DMS 273 treated with DMSO at 0.1 percent for 48 hours (cell line): ENCODE results near the gene AHDC1.

Experiments used
- DNase-seq: peaks from one replicate; lab custom pipeline; 2025; lab: John Stamatoyannopoulos, UW

The AHDC1 gene

DNA sequence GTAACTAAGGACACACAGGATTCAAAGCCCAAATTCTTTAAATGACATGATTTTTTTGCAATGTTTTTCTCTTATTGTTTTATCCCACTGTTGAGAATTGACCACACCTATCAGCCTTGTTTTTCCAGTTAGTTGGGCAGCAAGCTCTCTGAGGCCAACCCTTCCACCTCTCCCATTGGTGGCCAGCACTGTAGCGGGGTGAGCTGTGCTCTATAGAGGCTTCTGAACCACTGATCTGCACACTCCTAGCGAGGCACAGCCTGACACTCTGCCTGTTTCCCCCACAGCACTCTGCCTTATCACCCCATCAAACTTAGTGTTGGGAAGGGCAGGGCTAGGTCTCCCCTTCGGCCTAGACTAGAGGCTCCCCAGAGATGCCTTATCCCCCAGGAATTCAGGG is 19.5 kb downstream of the AHDC1 start:
- no peak for DNase-seq

DNA sequence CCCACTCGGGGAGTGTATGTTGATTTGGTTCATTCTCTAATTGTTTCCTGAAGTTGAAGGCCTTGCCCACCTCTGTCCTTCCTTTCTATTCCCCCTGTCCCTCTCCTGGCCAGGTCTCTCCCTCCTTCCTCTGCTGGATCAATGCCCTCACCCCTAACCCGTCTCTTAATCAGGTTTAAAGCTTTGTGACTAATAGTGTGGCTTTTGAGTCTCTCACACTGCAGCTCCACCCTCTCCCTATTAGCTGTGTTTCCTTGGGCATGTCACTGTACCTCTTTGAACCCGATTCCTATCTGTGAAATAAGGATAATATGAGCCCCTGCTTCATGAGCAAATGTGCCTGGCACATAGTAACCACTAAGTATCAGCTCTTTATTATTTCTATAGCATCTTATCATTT is 20.5 kb downstream of the AHDC1 start:
- no peak for DNase-seq

DNA sequence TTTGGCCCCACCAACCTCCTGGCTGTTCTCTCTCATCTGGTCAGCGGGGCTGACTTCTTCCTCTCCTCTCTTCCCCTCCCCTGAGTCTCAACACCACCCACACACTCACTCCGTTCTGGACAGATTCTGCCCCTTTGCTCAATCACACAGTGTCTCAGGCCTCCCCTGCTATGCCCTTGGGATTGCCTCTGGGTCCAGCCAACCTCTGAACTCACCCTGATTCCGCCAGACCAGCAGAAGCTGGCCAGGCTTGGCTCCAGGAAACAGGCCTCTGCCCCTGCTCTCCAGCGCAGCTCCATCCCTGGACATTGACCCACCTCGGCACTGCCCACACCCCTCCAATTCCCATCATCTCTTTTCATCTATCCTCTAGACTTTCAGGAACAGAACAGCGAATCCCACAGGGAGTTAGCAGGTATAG is 22.1 kb downstream of the AHDC1 start:
- DNase-seq, result no peak

DNA sequence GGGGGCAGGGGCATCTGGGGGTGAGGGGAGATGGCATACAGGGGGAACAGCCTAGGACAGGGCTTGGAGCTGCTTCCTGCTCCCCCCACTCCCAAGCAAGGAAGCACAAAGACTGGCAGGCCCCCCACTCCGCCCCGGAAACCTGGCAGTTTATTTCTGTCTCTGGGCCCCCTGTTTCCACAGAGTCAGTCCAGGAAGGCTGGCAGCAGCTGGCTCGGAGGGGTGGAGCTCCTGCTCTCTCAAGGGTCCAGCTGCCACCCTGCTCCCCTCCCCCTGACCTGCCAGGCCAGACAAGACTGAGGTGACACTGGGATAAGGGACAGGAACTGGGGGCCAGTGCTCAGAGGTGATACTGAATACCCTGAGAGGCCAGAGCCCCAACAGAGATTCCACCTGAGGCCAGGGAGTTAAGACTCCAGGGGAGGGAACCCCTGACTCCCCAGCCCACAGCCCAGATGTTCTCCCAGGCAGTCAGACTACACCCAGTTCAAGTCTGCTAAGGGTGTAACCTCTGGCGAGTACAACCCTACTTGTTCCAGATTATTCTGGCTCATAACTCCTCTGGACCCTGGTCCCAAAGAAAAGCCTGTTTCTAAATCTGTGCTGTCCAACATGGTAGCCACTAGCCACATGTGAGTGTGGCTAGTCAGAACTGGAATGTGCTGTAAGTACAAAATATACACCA is 26.3 kb downstream of the AHDC1 start:
- DNase-seq, result no peak

DNA sequence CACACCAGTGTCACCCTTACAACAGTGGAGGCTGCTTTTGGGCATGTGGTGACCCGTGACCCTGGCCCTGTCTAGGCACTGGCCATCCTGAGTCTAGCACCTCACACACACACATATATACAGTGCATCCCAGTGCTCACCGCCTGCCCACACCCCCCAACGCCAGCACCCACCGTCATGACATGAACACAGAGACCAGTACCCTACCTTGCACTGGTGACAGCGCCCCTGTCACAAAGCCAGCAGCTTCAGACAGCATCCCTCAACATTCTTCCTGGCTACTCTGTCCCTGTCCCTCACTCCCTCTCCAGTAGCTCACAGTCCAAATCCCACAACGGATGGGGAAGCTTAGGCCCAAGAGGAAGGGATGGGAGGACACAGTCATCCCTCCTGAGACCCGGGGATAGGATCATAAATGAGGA is 27.1 kb downstream of the AHDC1 start:
- no peak for DNase-seq

DNA sequence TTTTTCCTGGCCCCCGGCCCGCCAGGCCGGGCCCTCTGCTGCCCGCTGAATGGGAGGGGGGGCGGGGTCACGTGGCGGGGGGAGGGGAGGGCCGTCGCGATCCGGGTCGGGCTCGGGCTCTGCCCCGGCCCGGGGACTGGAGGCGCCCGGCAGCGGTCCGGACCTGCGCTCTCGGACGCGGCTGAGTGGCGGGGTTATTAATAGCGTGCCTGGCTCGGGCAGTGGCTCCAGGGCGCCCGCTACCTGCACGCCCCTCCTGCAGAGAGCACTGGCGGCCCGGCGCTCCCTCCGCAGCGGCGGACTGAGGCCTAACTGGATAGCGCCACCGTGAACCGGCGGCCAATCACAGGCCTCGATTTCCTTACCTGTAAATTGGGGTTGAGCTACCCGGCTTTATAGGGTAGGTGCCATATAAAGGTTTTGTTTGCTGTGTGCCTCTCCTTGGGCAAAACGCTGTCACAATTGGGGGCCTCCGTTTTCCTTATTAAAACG is 28.1 kb downstream of the AHDC1 start:
- DNase-seq, result no peak

DNA sequence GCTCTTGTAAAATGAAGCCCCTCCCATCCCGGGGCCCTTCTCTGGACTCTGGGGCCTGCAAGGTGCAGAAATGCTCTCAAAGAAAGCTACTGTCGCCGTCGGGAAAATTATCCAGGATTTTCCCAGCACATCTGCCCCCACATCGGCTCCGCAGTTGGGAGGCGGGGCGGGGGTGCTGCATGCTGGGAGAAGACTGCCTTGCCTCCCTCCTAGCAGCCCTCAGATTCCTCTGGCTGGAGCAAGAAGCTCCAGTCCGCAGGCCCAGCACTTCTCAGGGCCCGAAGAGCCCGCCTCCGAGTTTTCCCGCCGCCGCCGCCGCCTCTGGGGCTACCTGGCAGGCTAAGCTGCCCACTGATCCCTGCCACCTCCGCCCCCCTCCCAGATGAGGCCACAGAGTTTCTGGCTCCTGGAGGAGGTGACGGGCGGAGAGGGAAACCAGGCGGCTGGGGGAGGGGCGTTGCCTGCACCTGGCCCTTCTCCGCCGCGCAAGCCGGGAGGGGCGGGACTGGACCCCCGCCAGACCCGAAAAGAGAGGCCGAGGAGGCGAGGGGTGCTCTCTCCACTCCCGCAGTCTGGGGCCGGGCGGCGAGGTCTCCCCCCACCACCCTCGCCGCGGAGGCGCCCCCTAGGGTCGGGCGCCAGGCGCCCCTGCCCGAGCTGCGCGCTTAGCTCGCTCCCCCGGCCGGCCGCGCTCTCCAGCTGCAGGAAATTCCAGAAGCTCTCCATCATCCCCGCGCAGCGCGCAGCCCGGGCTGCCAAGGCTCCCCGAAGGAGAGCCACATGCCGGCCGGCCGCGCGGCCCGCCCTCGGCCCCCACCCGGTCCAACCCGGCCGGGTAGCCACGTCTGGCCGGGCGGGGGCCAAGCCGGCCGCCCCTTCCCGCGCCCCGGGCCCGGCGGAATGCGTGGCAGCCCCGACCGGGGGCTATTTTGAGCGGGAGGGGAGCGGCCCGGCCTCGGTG is 28.8 kb downstream of the AHDC1 start:
- no peak for DNase-seq

DNA sequence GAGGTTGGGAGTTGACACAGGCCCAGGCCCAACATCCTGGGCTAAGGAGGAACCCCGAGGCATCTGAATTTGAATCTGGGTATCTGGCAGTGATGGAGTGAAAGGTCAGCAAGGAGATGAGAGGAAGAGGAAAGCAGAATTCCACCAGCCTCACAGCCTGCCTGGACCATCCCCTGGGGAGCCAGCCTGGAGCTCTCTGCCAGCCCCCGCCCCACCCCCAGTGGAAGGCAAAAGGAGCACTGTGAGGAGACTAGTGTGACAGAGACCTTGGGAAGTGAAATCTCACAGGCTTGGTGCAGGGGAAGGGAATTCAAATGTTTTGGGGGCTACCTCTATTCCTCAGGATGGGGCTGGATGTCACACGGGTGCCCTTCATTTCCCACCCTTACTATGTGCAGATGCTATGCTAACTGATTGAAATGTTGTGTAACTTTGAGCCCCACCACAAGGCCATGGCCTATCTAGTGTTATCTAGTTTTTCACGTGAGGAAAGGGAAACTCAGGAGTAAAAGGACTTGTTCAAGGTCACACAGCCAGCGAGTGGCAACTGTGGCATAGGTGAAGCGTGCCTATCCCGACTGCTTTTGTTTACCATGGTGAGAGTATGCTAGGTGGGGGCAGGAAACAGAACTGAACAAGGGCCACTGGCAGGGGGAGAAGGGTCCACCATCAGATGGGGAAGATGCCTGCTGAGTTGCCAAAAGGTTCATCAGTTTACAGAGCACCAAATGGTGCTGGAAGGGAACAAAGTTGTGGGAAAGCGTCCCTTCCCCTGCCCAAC is 29.8 kb downstream of the AHDC1 start:
- no peak for DNase-seq

DNA sequence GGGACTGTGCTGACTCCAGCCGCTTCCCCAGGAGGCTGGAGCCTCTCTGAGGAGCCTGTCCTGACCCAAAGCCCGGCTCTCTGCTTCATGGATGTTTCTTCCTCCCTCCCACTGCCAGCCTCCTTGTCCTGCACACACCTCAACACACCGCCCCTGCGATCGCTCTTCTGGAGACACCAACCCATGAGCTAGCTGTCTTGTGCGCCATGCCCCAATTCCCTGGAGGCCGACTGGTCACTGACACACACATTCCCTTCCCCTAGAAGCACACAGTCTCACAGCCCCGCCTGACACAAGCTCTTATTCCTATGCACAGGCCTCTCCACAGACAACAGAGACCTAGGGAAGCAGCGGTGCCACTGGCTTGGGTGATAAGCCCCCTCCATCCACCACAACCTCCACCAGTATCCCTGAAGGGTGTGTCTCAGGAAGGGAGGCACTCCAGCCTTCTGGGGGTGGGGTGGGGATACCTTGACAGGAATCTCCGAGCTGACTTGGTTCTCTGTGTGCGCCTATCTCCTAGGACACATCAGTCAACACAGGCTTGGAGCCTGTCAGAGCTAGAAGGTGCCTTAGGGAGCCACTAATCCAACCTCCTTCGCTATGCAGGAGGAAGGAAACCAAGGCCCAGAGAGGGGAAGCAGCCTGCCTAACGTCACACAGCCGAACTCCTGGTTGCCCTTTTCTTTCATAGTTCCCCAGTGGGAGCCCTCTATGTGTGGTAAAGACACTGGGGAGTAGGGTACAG is 31.1 kb downstream of the AHDC1 start:
- no peak for DNase-seq

DNA sequence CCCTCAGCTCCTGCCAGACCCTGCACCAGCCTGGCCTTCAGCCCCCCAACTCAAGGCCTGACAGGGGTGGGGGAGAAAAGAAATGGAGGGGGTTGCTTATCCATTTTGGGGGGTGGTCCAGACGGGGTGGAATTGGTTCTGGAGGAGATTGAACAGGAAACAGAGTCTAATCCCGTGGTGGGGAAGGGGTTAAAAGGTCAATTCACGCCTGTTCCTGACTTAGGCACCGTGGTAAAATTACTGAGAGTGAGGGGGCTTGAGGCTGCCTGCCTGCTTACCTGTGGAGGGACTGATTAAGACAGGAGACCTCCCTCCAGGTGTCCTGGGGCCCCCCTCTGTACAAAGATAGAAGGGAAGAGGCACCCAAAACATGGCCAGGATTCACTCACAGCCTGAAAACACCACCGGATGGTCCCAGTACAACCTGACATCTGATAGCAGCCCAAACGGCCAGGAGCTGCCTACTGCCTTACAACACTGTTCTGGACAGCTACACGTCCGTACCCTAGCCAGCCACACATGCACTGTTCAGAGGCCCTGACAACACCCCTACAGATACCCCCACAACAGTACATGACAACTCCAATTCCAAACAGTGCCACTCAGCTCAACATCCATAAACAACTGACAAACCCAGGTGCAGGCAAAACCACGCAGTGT is 31.8 kb downstream of the AHDC1 start:
- DNase-seq, result no peak

DNA sequence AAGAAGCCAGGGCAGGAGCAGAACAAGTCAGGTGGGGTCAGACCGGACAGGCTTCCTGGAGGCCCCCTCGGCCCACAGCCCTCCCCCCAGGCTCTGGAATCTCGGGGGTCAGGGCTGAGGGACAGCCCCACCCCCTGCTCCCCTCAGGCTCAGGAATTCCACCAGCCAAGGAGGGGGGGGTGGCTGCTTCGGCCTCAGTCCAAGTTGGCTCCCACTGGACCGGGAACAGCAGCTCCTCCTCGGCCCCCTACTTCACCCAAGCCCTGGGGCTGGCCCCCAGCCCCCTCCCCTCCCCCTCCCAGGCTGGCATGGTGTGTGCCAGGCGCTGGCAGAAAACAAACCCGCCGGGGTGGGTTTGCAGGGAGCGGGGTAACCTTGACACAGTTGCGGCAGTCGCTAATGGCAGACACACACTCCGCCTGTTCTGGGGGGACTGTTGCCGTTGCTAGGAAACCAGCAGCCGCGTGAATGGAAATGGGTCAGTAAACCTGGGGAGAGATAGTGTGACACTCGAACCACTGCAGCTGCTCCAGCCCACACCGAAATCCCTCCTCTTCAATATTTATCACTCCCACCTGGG is 32.4 kb downstream of the AHDC1 start:
- DNase-seq, result no peak

DNA sequence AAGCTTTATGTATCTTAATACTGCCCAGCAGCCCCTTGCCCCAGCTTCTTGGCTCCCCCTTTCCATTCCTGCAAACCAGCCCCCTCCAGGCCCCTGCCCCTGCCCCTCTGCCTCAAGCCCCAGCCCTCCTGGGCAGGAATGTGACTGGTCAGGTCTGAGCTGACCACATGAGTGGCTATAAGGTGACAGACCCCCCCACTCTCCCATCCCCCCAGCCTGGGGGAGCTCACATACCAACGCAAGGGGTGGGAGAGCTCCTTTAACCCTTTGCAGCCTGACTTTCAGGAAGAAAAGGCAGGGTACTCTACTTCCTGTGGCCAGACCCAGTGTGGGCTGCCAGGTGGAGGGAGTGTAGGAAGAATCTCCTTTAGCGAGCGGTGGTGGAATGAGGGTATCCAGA is 33.2 kb downstream of the AHDC1 start:
- no peak for DNase-seq

DNA sequence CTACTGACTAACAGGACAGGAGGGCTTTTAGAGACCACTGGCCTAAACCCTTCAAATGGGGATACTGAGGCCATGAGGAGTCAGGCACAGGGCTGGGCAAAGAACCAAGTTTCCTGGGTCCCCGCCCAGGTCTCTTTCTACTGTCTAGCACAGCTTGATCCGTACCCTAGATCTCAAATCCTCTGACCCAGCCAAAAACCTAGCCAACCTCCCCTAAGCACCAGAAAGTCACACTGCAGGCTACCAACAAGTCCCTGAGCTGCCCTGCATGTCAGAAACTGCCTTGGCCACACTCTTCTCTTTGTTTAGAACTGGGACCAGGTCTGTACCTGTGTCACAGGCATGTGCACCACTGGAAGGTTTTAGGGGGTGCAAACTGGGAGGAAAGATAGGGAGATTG is 33.6 kb downstream of the AHDC1 start:
- DNase-seq, result no peak

DNA sequence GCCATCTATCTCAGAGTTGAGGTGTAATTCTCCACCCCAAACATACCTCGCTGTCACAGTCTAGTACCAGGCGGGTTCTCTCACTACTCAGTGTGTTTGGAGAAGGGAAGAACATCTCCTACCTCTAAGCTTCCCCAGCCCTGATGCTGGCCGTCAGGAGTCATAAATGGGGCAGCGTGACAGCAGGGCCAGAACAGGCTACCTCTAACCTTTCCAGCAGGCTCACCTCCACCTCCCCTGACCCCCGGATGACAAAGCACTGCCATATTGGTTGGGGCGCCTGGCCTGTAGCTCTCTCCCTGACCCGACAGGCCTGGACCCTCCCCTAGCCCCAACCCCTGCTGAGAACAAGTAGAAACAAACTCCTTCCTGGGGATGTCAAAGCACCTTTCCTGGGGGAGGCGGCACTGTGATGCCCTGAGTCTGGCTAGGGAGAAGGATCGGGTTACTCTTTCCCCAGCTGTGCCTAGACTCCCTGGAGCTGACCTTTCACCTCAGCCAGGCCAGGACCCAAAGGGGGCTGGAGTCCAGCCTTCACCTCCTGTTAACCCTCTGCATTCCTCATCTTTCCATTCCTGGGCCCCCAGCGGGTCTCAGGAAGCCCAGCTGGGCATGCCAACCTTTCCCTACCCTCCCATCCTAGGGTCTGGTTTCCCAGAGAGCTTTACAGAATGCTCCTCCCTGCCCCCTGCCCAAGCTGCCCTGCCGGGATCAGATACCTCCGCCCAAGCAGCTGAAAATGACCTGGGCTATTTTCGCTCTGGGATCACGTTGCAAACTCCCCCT is 34.2 kb downstream of the AHDC1 start:
- no peak for DNase-seq

DNA sequence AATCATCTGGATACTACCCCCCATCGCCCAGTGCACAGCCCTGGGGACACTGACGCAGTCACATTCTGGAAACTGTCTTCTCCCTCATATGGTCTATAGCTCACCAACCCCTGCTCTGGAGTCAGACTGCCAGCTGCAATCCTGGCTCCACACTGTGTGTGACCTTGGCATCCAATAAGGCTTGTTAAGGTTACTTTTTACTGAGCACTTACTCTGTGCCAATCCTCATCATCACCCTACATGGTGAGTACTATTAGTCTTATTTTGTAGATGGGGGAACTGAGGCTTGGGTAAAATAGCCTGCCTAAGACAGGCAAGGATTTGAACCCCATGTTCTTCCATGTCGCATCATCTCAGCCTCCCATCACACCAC is 34.9 kb downstream of the AHDC1 start:
- DNase-seq, result no peak

DNA sequence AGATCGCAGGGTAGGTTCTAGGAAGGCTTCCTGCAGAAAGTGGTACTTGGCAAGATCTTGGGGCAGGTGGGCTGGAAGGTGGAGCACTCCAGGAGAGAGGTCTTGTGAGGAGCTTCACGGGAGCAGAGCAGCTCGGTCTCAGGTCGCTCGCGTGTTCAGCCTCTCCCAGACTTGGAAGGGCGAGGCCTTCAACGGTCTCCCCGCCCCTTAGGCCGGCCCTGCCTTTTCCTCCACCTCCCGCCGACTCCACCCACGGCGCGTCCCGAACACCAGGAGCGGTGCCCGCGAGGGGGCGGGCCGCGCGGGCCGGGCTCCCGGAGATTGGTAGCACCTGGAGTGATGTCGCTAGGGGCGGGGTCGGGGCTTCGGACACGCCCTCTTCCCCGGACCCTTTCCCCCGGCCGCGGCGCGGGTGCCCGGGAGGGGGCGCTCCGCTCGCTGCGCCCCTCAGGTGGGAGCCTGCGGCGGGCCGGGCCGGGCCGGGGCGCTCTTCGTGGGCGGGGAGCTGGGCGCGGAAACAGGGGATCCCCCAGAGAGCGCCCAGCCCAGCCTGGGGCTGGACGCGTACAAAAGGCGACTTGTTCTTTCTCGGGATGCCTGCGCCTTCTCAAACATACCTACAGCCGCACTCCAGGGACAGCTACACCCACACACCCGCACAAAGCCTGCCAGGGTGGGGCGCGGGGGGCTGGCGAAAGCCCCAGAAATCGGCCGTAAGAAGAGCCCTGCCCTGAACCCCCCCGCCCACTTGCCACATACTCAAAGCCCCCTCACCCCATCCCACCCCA is 35.5 kb downstream of the AHDC1 start:
- DNase-seq, result peak; percentile 62

DNA sequence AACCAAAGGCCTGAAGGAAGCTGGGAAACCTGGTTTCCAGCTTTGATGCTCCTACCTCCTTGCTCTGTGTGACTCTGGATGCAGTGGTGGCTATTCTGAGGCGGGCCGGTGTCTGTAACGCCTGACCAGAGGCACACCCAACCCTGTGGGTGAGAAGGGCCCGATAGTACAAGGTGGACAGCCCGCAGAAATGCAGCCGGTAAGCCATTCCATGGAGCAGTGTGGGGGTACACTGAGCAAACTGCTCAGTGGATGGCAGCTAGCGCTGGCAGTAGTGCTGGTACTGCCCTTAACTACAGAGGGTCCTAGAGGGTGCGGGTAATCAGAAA is 36.0 kb downstream of the AHDC1 start:
- DNase-seq, result no peak

DNA sequence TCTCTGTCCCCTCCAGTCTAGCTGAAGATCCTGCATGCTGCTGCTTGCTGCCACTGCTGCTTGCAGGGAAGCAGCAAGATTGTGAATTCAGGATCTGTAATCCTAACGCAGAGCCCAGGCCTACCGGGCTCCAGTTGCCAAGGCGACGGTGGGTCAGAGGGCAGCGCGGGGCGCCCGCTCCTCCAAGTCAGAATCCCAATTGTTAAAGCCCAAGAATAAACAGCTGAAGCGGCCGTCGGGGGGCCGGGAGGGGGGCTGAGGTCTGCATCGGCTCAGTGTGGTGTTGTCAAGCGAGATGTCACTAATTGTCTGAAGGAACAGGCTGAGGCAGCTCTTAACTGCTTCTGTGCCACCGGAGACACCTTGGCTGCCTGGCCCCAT is 36.8 kb downstream of the AHDC1 start:
- no peak for DNase-seq

DNA sequence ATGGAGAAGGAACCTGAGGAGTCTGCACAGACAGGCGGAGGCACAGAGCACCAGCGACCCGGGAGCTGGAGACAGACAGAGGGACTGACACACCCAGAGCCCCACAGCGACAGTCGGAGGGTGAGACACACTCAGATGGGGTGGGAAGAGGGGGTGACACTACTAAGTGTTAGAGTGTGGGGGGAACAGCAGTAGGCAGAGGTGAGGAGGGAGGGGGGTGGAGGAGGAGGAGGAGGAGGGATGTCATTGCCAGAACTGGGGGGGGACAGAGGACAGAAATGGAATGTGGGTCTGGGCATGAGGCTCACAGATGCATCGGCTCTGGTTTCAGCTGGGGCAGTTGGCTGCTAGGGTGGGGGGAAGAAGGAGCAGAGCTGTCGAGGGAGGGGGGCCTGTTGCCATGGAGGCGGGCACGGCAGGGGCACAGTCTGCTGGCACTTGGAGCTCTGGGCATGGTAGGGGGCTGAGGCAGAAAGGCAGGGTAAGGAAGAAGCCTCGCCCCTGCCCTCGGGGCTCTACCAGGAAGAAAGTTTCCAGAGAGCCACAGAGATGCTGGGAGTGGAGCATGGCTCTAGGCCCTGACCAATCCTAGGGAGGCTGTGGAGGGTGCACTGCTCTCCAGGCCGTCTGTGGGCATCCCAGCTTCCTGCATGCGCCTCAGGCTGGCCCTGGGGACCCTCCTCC is 37.3 kb downstream of the AHDC1 start:
- DNase-seq, result no peak
